Posterior vena cava (tissue), 2 donors: Measurements from ENCODE around the gene STIM1. TPM values are rescaled to one million over a fixed set of nuclear protein-coding genes. Genes with fewer than 3 reads are reported as not detected.

Experiments
- DNase-seq: peaks from one replicate; pipeline ENCODE4 v3.0.0-alpha.2; 2020; ENCODE audit warnings: low spot score
- intact Hi-C, 2 donors: fragments of 100-400 bp; cut with DNase I; formaldehyde crosslinking; loops; one replicate each; pipeline versions ENCODE4 v1.14.1 to v1.14.2; 2022 to 2023
- total RNA-seq, 2 donors: library from RNA; stranded (reverse); fragmentation: NEBNext Ultra II Directional; extraction: Animal tissue kit (Norgen Biotek cat#: 25700); gene quantifications; one replicate each; pipeline ENCODE4 v1.2.1, GENCODE V29; 2021
- donor health status: DM: yes; HTN: yes; CAD: no.
- donor health status: DM: yes; HTN: yes; CAD: no.

Gene STIM1
- total RNA-seq, 2 donors from 2014 or later = 66.9 to 81.7 TPM

GRCh38 chr11:3956748-3957147 lies 101.3 kb downstream of the STIM1 start:
- intact Hi-C loops = no loop called here
- DNase-seq = no peak

- intact Hi-C loops = no loop called here
- DNase-seq = no peak
These were observed 102.0 kb downstream of the STIM1 start for GRCh38 chr11:3957437-3957836.

GRCh38 chr11:3958281-3958680 lies 102.8 kb downstream of the STIM1 start:
- DNase-seq = no peak
- intact Hi-C loops = no loop called here

- intact Hi-C loops = no loop called here
- DNase-seq = no peak
These were observed 103.8 kb downstream of the STIM1 start for GRCh38 chr11:3959015-3959902.

GRCh38 chr11:3959903-3960265 lies 104.4 kb downstream of the STIM1 start:
- no peak for DNase-seq
- intact Hi-C loops = no loop called here

GRCh38 chr11:3962406-3962840 lies 107.0 kb downstream of the STIM1 start:
- intact Hi-C loops = no loop called here
- no peak for DNase-seq

- DNase-seq = no peak
- intact Hi-C loops = no loop called here
These were observed 108.6 kb downstream of the STIM1 start for GRCh38 chr11:3964056-3964455.

- intact Hi-C loops = no loop called here
- DNase-seq = no peak
These were observed 109.6 kb downstream of the STIM1 start for GRCh38 chr11:3964935-3965604.

- intact Hi-C loops = no loop called here
- DNase-seq = no peak
These were observed 112.2 kb downstream of the STIM1 start for GRCh38 chr11:3967695-3968094.

GRCh38 chr11:3969200-3969599 lies 113.7 kb downstream of the STIM1 start:
- DNase-seq = no peak
- intact Hi-C loops = no loop called here

GRCh38 chr11:3969613-3970012 lies 114.1 kb downstream of the STIM1 start:
- intact Hi-C loops = loop anchor here (10.0 kb wide), 1 partner anchor 115 kb away; the partner anchor contains the start of gene STIM1 (in 2 of the 2)
- no peak for DNase-seq

GRCh38 chr11:3970108-3970507 lies 114.6 kb downstream of the STIM1 start:
- intact Hi-C loops = loop anchor here (10.0 kb wide), 1 partner anchor 115 kb away; the partner anchor contains the start of gene STIM1 (in 2 of the 2)
- no peak for DNase-seq

- DNase-seq = no peak
- intact Hi-C loops = loop anchor here (10.0 kb wide), 1 partner anchor 117 kb away; the partner anchor contains the start of gene STIM1 (in 2 of the 2)
These were observed 116.4 kb downstream of the STIM1 start for GRCh38 chr11:3971756-3972404.

- DNase-seq = no peak
- intact Hi-C loops = loop anchor here (10.0 kb wide), 1 partner anchor 118 kb away; the partner anchor contains the start of gene STIM1 (in 2 of the 2)
These were observed 117.0 kb downstream of the STIM1 start for GRCh38 chr11:3972431-3972830.

- intact Hi-C loops = loop anchor here (10.0 kb wide), 1 partner anchor 122 kb away; the partner anchor contains the start of gene STIM1 (in 2 of the 2)
- DNase-seq = no peak
These were observed 121.6 kb downstream of the STIM1 start for GRCh38 chr11:3977078-3977477.

- no peak for DNase-seq
- intact Hi-C loops = no loop called here
These were observed 125.7 kb downstream of the STIM1 start for GRCh38 chr11:3981084-3981633.

GRCh38 chr11:3982431-3982830 lies 127.0 kb downstream of the STIM1 start:
- intact Hi-C loops = no loop called here
- DNase-seq = no peak

GRCh38 chr11:3983101-3983500 lies 127.6 kb downstream of the STIM1 start:
- intact Hi-C loops = no loop called here
- DNase-seq = no peak

- DNase-seq = no peak
- intact Hi-C loops = no loop called here
These were observed 129.4 kb downstream of the STIM1 start for GRCh38 chr11:3984896-3985295.
